ENCODE measurements around the gene NUDC.

DNA sequence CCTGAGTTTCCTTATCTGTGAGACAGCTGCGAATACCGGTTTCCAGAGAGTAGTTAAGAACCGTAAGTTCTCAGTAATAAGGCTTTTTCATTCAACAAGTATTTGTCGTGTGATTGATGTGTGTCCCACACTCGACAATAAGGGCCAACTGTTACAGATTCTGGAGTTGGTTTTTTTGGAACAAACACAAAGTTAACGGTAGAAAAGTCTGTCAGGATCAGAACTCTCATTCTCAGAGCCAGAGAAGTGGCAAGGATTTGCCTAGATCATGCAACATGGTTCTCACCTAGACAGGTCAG lies 837 bp downstream of the NUDC start:
- TF ChIP-seq, protein P1, sequence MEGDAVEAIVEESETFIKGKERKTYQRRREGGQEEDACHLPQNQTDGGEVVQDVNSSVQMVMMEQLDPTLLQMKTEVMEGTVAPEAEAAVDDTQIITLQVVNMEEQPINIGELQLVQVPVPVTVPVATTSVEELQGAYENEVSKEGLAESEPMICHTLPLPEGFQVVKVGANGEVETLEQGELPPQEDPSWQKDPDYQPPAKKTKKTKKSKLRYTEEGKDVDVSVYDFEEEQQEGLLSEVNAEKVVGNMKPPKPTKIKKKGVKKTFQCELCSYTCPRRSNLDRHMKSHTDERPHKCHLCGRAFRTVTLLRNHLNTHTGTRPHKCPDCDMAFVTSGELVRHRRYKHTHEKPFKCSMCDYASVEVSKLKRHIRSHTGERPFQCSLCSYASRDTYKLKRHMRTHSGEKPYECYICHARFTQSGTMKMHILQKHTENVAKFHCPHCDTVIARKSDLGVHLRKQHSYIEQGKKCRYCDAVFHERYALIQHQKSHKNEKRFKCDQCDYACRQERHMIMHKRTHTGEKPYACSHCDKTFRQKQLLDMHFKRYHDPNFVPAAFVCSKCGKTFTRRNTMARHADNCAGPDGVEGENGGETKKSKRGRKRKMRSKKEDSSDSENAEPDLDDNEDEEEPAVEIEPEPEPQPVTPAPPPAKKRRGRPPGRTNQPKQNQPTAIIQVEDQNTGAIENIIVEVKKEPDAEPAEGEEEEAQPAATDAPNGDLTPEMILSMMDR (IDR thresholded peaks at IDR 0.05): no peak
- no peak for TF ChIP-seq POLR2A (IDR thresholded peaks at IDR 0.05)

Data from suprapubic skin (tissue), 3 donors.